ENCODE measurements around the gene CDC7.

- TF ChIP-seq SMAD4 (CRISPR knock-in tag; IDR thresholded peaks at IDR 0.05): no peak
- no peak for TF ChIP-seq STAT6 (CRISPR knock-in tag; conservative IDR thresholded peaks at IDR 0.05; ENCODE audit: low read depth)
- no peak for TF ChIP-seq CTCF (IDR thresholded peaks at IDR 0.05)
- TF ChIP-seq ZNF232 (CRISPR knock-in tag; IDR thresholded peaks at IDR 0.05): no peak
- TF ChIP-seq GABPB1 (CRISPR knock-in tag; IDR thresholded peaks at IDR 0.05): no peak
- no peak for TF ChIP-seq NFYB (CRISPR knock-in tag; conservative IDR thresholded peaks at IDR 0.05; ENCODE audit: low read depth)
- no peak for TF ChIP-seq USF2 (CRISPR knock-in tag; IDR thresholded peaks at IDR 0.05)
- no peak for TF ChIP-seq ZNF281 (CRISPR knock-in tag; IDR thresholded peaks at IDR 0.05)
- no peak for TF ChIP-seq FOXP1 (CRISPR knock-in tag; IDR thresholded peaks at IDR 0.05; ENCODE audit: borderline replicate concordance)
- TF ChIP-seq SP1 (CRISPR knock-in tag; conservative IDR thresholded peaks at IDR 0.05): no peak
These were observed 20.4 kb downstream of the CDC7 start for GRCh38 chr1:91520942-91521507.

Measured in WTC11 (cell line).